Astrocyte of the cerebellum (primary cell): ENCODE measurements around the gene SECISBP2.
"Not testable (repeated sequence)": the region's sequence is repeated elsewhere in the genome, so short reads cannot be mapped to it uniquely, and the experiment has no call there.

Experiments
- DNase-seq: peaks from one replicate; pipeline ENCODE4 v3.0.0-alpha.2; 2011; ENCODE audit warnings: low read depth
- H3K4me3 ChIP-seq: 2 replicates; pipeline ENCODE4 v1.5.1; 2011; ENCODE audit warnings: mild to moderate bottlenecking, low read depth, low read length, moderate library complexity
- in situ Hi-C: cut with HindIII; loops from 2 replicates; pipeline ENCODE4 v1.10.0; 2017; ENCODE audit warnings: low sequenced_read_pairs
- TF ChIP-seq, protein P1 (sequence below): IDR thresholded peaks from 2 replicates; pipeline ENCODE4 v1.5.1; 2012; ENCODE audit warnings: low read length, low read depth, moderate library complexity, mild to moderate bottlenecking; ENCODE audit errors: missing control alignments

The SECISBP2 gene

DNA sequence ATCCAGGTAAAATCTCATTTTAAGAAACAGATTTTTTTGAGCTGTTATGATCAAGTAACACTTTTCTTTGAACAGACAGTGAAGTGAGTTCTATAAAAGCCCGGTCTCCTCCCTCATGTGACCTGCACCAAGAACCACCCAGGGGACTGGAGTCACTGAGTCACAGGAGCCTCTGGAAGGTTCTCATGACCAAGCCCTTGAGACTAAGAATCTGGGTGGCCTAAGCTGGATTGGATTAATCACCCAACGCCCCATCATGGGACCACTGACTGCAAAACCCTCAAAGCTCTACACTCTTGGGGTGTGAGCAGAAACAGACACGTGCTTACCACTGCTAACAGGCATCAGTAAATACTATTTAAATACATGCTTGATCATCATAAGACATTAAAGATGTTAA is 48.4 kb downstream of the SECISBP2 start:
- in situ Hi-C loops: no loop called here
- DNase-seq: no peak
- H3K4me3 ChIP-seq: no peak overlapping the region
- TF ChIP-seq, protein P1, sequence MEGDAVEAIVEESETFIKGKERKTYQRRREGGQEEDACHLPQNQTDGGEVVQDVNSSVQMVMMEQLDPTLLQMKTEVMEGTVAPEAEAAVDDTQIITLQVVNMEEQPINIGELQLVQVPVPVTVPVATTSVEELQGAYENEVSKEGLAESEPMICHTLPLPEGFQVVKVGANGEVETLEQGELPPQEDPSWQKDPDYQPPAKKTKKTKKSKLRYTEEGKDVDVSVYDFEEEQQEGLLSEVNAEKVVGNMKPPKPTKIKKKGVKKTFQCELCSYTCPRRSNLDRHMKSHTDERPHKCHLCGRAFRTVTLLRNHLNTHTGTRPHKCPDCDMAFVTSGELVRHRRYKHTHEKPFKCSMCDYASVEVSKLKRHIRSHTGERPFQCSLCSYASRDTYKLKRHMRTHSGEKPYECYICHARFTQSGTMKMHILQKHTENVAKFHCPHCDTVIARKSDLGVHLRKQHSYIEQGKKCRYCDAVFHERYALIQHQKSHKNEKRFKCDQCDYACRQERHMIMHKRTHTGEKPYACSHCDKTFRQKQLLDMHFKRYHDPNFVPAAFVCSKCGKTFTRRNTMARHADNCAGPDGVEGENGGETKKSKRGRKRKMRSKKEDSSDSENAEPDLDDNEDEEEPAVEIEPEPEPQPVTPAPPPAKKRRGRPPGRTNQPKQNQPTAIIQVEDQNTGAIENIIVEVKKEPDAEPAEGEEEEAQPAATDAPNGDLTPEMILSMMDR: no peak

DNA sequence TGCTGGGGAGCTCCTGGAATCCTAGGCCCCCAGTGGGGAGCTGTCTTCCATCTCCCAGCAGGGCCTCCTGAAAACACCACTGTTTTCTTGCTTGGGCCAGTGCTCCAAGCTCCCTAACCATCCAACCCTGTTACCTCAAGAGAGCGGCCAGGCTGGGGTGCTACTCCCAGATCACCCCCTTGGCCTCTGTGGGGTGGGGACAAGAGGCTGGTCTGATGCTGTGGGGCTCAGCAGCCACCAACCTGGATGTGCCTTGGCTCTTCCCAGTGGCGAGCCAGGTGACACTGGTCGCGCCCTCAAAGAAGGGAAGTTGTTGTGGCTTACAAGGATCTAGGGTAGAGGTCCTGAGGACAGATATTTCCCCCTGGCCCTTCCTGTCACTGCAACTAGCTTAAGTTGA is 49.0 kb downstream of the SECISBP2 start:
- DNase-seq: no peak
- no peak overlapping the region for H3K4me3 ChIP-seq
- TF ChIP-seq, protein P1: no peak

DNA sequence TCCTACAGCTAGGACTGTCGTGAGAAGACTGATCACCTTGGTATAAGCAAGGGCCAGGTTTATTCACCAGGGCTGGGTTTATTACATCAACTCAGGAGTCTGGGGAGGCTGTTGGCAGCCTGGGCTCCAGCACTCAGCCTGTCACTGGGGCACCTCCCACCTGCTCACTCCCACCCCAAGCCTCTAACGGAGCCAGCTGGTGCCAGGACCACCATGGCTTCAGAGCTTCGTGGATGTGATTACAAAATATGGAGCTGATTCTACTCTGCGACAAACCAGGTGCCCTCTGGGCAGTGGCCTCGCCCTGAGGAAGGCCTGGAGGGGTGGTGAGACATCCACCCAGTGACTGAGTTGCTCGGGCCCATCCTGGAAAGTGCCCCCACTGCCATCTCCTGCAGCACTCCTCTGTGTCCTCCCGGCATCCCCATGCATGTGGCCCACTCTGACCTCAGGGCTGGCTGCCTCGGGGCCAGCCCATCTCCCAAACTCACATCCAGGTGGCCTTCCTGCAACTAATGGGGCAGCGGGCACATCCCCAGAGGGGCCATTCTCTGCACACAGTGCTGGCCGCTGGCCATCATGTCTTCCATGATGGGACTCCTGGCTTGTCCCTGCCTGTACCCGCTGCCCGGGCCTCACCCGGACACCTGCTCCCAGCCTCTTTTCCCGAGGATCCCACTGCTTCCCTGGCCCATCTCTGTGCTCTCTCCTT is 49.6 kb downstream of the SECISBP2 start:
- in situ Hi-C loops: no loop called here
- no peak for DNase-seq
- TF ChIP-seq, protein P1: no peak

More for the DNA sequence above, 49.0 kb downstream of the SECISBP2 start:
- in situ Hi-C loops: no loop called here

DNA sequence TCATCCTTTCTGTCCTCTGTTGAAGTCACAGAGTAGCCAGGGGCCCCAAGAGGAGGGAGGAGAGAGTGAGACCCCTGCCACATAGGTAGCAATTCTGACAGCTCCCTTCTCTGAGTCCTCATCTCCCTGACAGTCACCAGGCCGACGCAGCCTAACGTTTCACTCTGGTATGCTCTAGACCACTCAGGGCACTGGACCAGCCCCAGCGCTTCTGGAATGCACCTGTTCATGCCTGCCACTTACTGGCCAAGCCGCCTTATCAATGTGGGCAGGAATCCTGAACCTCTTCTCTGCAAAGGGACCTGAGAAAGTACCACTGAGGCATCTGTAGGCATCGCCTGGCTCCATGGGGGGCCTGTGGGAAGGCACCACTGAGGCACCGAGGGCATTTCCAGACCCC is 50.2 kb downstream of the SECISBP2 start:
- TF ChIP-seq, protein P1: no peak
- H3K4me3 ChIP-seq: no peak overlapping the region
- no peak for DNase-seq
- in situ Hi-C loops: no loop called here

More for the DNA sequence above, 49.6 kb downstream of the SECISBP2 start:
- H3K4me3 ChIP-seq: no peak overlapping the region

DNA sequence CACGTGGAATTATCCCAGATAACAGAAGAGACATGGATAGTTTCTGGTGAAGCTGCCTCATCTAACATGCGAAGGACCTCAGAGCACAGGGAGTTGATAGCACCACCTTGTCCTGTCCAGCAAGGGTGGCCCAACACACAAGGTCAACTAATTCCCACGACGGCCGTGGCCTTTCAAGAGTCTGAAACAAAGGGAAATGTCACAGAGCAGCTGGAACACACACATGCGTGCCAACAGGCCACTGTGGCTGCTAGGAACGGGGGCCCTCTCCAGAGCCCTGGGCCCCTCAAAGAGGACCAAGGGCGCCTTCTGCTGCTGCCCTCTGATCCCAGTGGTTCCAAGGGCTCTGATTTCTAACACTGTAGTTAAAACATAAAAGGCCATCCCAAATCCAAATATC is 50.7 kb downstream of the SECISBP2 start:
- in situ Hi-C loops: no loop called here
- H3K4me3 ChIP-seq: no peak overlapping the region
- TF ChIP-seq, protein P1: no peak
- DNase-seq: no peak

DNA sequence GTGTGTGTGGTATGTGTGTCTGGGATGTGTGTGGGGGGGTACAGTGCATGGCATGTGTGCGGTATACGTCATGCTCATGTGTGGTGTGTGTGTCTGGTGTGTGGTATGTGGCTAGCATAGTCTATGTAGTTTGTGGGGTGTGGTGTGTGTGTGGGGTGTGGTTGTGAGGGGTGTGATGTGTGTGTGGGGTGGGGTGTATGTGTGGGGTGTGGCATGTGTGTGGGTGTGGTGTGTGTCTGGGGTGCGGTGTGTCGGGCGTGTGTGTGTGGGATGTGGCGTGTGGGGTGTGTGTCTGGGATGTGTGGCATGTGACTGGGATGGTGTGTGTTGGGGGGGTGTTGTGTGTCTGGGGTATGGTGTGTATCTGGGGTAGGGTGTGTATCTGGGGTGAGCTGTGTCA is 52.3 kb downstream of the SECISBP2 start:
- no peak for DNase-seq
- TF ChIP-seq, protein P1: no peak
- in situ Hi-C loops: no loop called here
- no peak overlapping the region for H3K4me3 ChIP-seq

DNA sequence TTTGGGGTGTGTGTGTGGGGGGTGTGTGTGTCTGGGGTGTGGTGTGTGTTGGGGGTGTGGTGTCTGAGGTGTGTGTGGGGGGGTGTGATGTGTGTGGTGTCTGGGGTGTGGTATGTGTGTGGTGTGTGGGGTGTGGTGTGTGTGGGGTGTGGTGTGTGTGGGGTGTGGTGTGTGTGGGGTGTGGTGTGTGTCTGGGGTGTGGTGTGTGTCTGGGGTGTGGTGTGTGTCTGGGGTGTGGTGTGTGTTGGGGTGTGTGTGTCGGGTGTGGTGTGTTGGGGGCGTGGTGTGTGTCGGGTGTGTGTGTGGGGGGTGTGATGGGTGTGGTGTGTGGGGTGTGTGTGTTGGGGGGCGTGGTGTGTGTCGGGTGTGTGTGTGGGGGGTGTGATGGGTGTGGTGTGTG is 53.5 kb downstream of the SECISBP2 start:
- H3K4me3 ChIP-seq, DNase-seq, in situ Hi-C loops: not testable (repeated sequence)
